BE2C (cell line): ENCODE measurements around the gene PGAP1.

ENCODE experiments used
- DNase-seq: peaks from one replicate; pipeline ENCODE4 v3.0.0-alpha.2; 2020
- H3K27me3 ChIP-seq: fragments of 250-450 bp; sonication (Bioruptor Pico); 2 replicates; pipeline ENCODE4 v1.5.1; 2020; ENCODE audit warnings: mild to moderate bottlenecking
- H3K36me3 ChIP-seq: fragments of 250-450 bp; sonication (Bioruptor Pico); 2 replicates; pipeline ENCODE4 v1.5.1; 2020; ENCODE audit warnings: mild to moderate bottlenecking
- H3K4me1 ChIP-seq: fragments of 250-450 bp; sonication (Bioruptor Pico); 2 replicates; pipeline ENCODE4 v1.5.1; 2020
- H3K4me3 ChIP-seq: 2 replicates; pipeline ENCODE4 v1.5.1; 2011; ENCODE audit warnings: low read depth, low read length
- H3K9me3 ChIP-seq: fragments of 250-450 bp; sonication (Bioruptor Pico); 2 replicates; pipeline ENCODE4 v1.5.1; 2020
- CTCF ChIP-seq: IDR thresholded peaks from 2 replicates; pipeline ENCODE4 v1.5.1; 2012; ENCODE audit warnings: mild to moderate bottlenecking, low read depth, low read length

PGAP1 gene

GRCh38 chr2:196845371-196845770, 81.1 kb downstream of the PGAP1 start:
- DNase-seq = no peak
- H3K4me1 ChIP-seq = no peaks in the 10 kb centered on the region
- H3K36me3 ChIP-seq = peaks cover 27% of the 10 kb centered on the region
- no peaks in the 10 kb centered on the region for H3K27me3 ChIP-seq
- no peaks in the 10 kb centered on the region for H3K9me3 ChIP-seq
- no peak for TF ChIP-seq CTCF
- H3K4me3 ChIP-seq = no peak overlapping the region

- DNase-seq = no peak
These were observed 86.3 kb downstream of the PGAP1 start for GRCh38 chr2:196840171-196840570.

GRCh38 chr2:196839574-196839973, 86.9 kb downstream of the PGAP1 start:
- H3K4me3 ChIP-seq = no peak overlapping the region
- H3K27me3 ChIP-seq = no peaks in the 10 kb centered on the region
- peaks cover 42% of the 10 kb centered on the region for H3K36me3 ChIP-seq
- no peaks in the 10 kb centered on the region for H3K4me1 ChIP-seq
- TF ChIP-seq CTCF = no peak
- H3K9me3 ChIP-seq = no peaks in the 10 kb centered on the region
- no peak for DNase-seq

More at GRCh38 chr2:196840171-196840570, 86.3 kb downstream of the PGAP1 start:
- Histone ChIP-seq H3K36me3 (peaks cover 43% of the 10 kb centered on the region), H3K4me1 (no peaks in the 10 kb centered on the region), H3K27me3 (no peaks in the 10 kb centered on the region), H3K9me3 (no peaks in the 10 kb centered on the region), H3K4me3 (no peak overlapping the region)
- TF ChIP-seq CTCF = no peak

- Histone ChIP-seq H3K9me3 (no peaks in the 10 kb centered on the region), H3K36me3 (peaks cover 27% of the 10 kb centered on the region), H3K4me1 (no peaks in the 10 kb centered on the region), H3K4me3 (no peak overlapping the region), H3K27me3 (no peaks in the 10 kb centered on the region)
- DNase-seq = no peak
- TF ChIP-seq CTCF = no peak
These were observed 90.1 kb downstream of the PGAP1 start for GRCh38 chr2:196836440-196836839.

- no peak for DNase-seq
- TF ChIP-seq CTCF = no peak
- H3K4me3 ChIP-seq = no peak overlapping the region
- peaks cover under 1% of the 10 kb centered on the region for H3K36me3 ChIP-seq
- no peaks in the 10 kb centered on the region for H3K9me3 ChIP-seq
- H3K4me1 ChIP-seq = no peaks in the 10 kb centered on the region
- no peaks in the 10 kb centered on the region for H3K27me3 ChIP-seq
These were observed 95.8 kb downstream of the PGAP1 start for GRCh38 chr2:196830701-196831100.

- Histone ChIP-seq H3K27me3 (no peaks in the 10 kb centered on the region), H3K4me3 (no peak overlapping the region), H3K4me1 (0 out of 2 replicates have a peak, but pooled peaks cover 2% of the 10 kb centered on the region), H3K36me3 (no peaks in the 10 kb centered on the region), H3K9me3 (no peaks in the 10 kb centered on the region)
- TF ChIP-seq CTCF = no peak
- no peak for DNase-seq
These were observed 99.2 kb downstream of the PGAP1 start for GRCh38 chr2:196827356-196827755.
